Neuronal stem cell (in vitro differentiated cells): ENCODE measurements around the gene SLC39A11.

Experiments
- DNase-seq: peaks from one replicate; pipeline ENCODE4 v3.0.0-alpha.2; 2013; ENCODE audit warnings: low spot score
- H2AFZ ChIP-seq: one replicate; pipeline ENCODE4 v1.6.1; 2013; ENCODE audit warnings: mild to moderate bottlenecking, low read length, inconsistent platforms
- H2AK5ac ChIP-seq: 2 replicates; pipeline ENCODE4 v1.6.1; 2013; ENCODE audit warnings: low read depth, mild to moderate bottlenecking, inconsistent platforms, low read length, moderate library complexity, mixed read lengths
- H2BK120ac ChIP-seq: 2 replicates; pipeline ENCODE4 v1.6.1; 2013; ENCODE audit warnings: low read depth, mild to moderate bottlenecking, inconsistent platforms, low read length, moderate library complexity, mixed read lengths
- H2BK12ac ChIP-seq: one replicate; pipeline ENCODE4 v1.6.1; 2013; ENCODE audit warnings: low read length, inconsistent platforms
- H2BK15ac ChIP-seq: 2 replicates; pipeline ENCODE4 v1.6.1; 2013; ENCODE audit warnings: mild to moderate bottlenecking, low read length, inconsistent platforms, mixed read lengths
- H2BK5ac ChIP-seq: one replicate; pipeline ENCODE4 v1.6.1; 2013; ENCODE audit warnings: inconsistent platforms, mild to moderate bottlenecking, low read length, moderate library complexity
- H3K14ac ChIP-seq: one replicate; pipeline ENCODE4 v1.6.1; 2013; ENCODE audit warnings: low read length, inconsistent platforms
- H3K18ac ChIP-seq: 2 replicates; pipeline ENCODE4 v1.6.1; 2013; ENCODE audit warnings: low read length, inconsistent platforms
- H3K23ac ChIP-seq: 2 replicates; pipeline ENCODE4 v1.6.1; 2013; ENCODE audit warnings: low read depth, mild to moderate bottlenecking, mixed read lengths, low read length, inconsistent platforms; ENCODE audit not compliant: poor library complexity
- H3K27ac ChIP-seq: replicated peaks from 3 replicates; pipeline ENCODE4 v1.5.1; 2013; ENCODE audit warnings: low read length, inconsistent platforms
- H3K27me3 ChIP-seq, 3 experiments: 2 replicates each; pipeline ENCODE4 v1.6.1; 2013; ENCODE audit warnings: low read length in 3 of 3, mild to moderate bottlenecking in 2 of 3, inconsistent platforms in 1 of 3, low read depth in 1 of 3, mixed read lengths in 1 of 3, moderate library complexity in 1 of 3; ENCODE audit not compliant: control insufficient read depth in 3 of 3, insufficient read depth in 3 of 3
- H3K36me3 ChIP-seq, 2 donors: replicated peaks in 1 of 2; 2 replicates each; pipeline ENCODE4 v1.6.1; 2013; ENCODE audit warnings: low read length in 2 of 2; ENCODE audit not compliant: control insufficient read depth in 2 of 2, insufficient read depth in 2 of 2
- H3K4ac ChIP-seq: 2 replicates; pipeline ENCODE4 v1.6.1; 2013; ENCODE audit warnings: inconsistent platforms, mild to moderate bottlenecking, low read length, moderate library complexity
- H3K4me1 ChIP-seq, 2 donors: 1 replicate in 1 of 2; 2 replicates in 1 of 2; pipeline ENCODE4 v1.6.1; 2013; ENCODE audit warnings: low read length in 2 of 2, low read depth in 1 of 2; ENCODE audit not compliant: control insufficient read depth in 2 of 2, insufficient read depth in 1 of 2
- H3K4me2 ChIP-seq: one replicate; pipeline ENCODE4 v1.6.1; 2013; ENCODE audit warnings: mild to moderate bottlenecking, low read length, inconsistent platforms; ENCODE audit not compliant: insufficient read depth, poor library complexity, severe bottlenecking
- H3K4me3 ChIP-seq, 2 donors: 2 replicates each; pipeline ENCODE4 v1.5.1; 2013; ENCODE audit warnings: low read length in 2 of 2, mild to moderate bottlenecking in 2 of 2, inconsistent platforms in 1 of 2, moderate library complexity in 1 of 2
- H3K79me1 ChIP-seq: one replicate; pipeline ENCODE4 v1.6.1; 2013; ENCODE audit warnings: low read depth, mild to moderate bottlenecking, inconsistent platforms, low read length, moderate library complexity
- H3K9ac ChIP-seq: one replicate; pipeline ENCODE4 v1.6.1; 2013; ENCODE audit warnings: mild to moderate bottlenecking, low read depth, low read length, inconsistent platforms; ENCODE audit not compliant: poor library complexity
- H3K9me3 ChIP-seq, 2 donors: replicated peaks in 1 of 2; 2 replicates each; pipeline versions ENCODE3 to v1.6.1; 2013; ENCODE audit warnings: low read length in 2 of 2, mild to moderate bottlenecking in 2 of 2, inconsistent platforms in 1 of 2, low read depth in 1 of 2, mixed read lengths in 1 of 2, moderate library complexity in 1 of 2; ENCODE audit not compliant: control insufficient read depth in 2 of 2, insufficient read depth in 1 of 2
- H4K8ac ChIP-seq: one replicate; pipeline ENCODE4 v1.6.1; 2013; ENCODE audit warnings: low read depth, mild to moderate bottlenecking, inconsistent platforms, low read length, moderate library complexity
- H4K91ac ChIP-seq: one replicate; pipeline ENCODE4 v1.6.1; 2013; ENCODE audit warnings: low read length, low read depth, mild to moderate bottlenecking, inconsistent platforms; ENCODE audit not compliant: poor library complexity
- WGBS, 2 donors: extraction: QIAGEN DNeasy Blood & Tissue Kit; methylation state at CpG; one replicate each; pipeline ENCODE4 v1.1.7; 2013; ENCODE audit warnings: missing lambda C conversion rate in 2 of 2, mixed read lengths in 1 of 2; ENCODE audit not compliant: insufficient read length in 2 of 2, insufficient replicate concordance in 1 of 2; ENCODE audit errors: extremely low coverage in 2 of 2; 5-methylcytosine and 5-hydroxymethylcytosine counted together

SLC39A11 gene

DNA sequence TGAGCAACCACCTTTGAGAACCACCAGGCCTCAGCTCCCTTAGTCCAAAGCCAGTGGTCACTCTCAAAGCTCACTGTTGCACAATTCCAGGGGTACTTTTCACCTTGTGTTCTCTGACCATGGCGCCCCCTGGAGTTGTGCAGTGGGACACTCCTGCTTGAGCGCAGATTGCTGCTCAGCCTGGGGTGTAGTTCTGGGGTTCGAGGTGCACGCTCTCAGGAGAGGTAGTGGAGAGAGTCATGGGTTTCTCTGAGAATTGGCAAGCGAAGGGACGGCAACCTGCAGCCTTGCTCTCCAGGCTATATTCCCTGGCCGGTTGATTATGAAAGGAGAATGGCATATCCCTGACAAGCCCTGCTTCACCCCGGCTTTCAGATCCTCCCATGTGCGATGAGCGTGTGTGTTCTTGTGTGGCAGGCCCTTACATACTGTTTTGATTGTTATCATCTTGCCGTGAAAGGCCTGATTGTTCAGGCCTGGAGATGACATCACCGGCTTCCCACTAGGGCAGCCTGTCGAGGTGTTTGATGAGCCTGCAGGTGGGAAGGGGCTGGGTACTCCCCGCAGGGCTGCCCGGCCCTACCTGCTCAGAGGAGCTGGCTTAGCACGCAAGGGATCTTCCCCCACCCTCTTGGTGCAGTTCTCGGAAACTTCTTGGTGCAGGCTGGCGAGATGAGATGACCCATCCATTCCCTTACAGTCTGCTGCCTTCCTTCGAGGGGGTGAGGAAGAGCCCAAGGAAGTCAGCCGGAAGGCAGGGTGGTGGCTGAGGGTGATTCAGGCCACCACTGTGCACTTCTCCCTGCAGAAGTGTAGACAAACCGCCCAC is 431.2 kb downstream of the SLC39A11 start:
- Histone ChIP-seq H3K9me3 (no peaks in the 10 kb centered on the region), H3K4ac (no peak overlapping the region), H2BK5ac (no peak overlapping the region), H4K91ac (no peak overlapping the region), H2AFZ (no peak overlapping the region), H2AK5ac (no peak overlapping the region), H3K27ac (no peak overlapping the region), H2BK12ac (no peak overlapping the region), H2BK15ac (no peak overlapping the region), H3K18ac (peak overlapping the region; percentile 79), H2BK120ac (peak overlapping the region; percentile 10), H3K9ac (peak overlapping the region; percentile 36), H4K8ac (no peak overlapping the region), H3K4me2 (no peak overlapping the region), H3K27me3 (peaks cover 0 to 5% (median 0%) of the 10 kb centered on the region in 3 experiments), H3K23ac (no peak overlapping the region), H3K14ac (no peak overlapping the region), H3K79me1 (no peaks in the 10 kb centered on the region), H3K4me1 (peaks cover 7 to 13% of the 10 kb centered on the region in 2 donors), H3K36me3 (no peaks in the 10 kb centered on the region), H3K4me3 (no peak overlapping the region)
- no peak for DNase-seq
- no CpG with 5 or more reads among the region's 21 CpGs for WGBS, 2 donors

- H2BK5ac ChIP-seq = no peak overlapping the region
- no peak overlapping the region for H3K4ac ChIP-seq
- H3K9ac ChIP-seq = no peak overlapping the region
- no peak overlapping the region for H3K4me3 ChIP-seq
- H3K4me2 ChIP-seq = no peak overlapping the region
- no peak overlapping the region for H4K91ac ChIP-seq
- no peak overlapping the region for H3K14ac ChIP-seq
- H2BK15ac ChIP-seq = no peak overlapping the region
- peaks cover 5 to 13% of the 10 kb centered on the region in 2 donors for H3K4me1 ChIP-seq
- no peaks in the 10 kb centered on the region for H3K27me3 ChIP-seq
- no peak overlapping the region for H2AK5ac ChIP-seq
- no peak overlapping the region for H2BK120ac ChIP-seq
- no peaks in the 10 kb centered on the region for H3K9me3 ChIP-seq
- H3K36me3 ChIP-seq = no peaks in the 10 kb centered on the region
- H3K27ac ChIP-seq = no peak overlapping the region
- no peaks in the 10 kb centered on the region for H3K79me1 ChIP-seq
- no peak overlapping the region for H2BK12ac ChIP-seq
- H3K23ac ChIP-seq = no peak overlapping the region
- DNase-seq = no peak
- no peak overlapping the region for H3K18ac ChIP-seq
- whole genome bisulfite sequencing, 2 donors = no CpG with 5 or more reads among the region's 20 CpGs
- H4K8ac ChIP-seq = no peak overlapping the region
- no peak overlapping the region for H2AFZ ChIP-seq
Observed at GRCh38 chr17:72660274-72661115, 432.0 kb downstream of the SLC39A11 start.

GRCh38 chr17:72659811-72660210 is 432.7 kb downstream of the SLC39A11 start:
- Histone ChIP-seq H3K4me3 (no peak overlapping the region), H3K4me2 (no peak overlapping the region), H2BK5ac (no peak overlapping the region), H2BK15ac (no peak overlapping the region), H3K27me3 (no peaks in the 10 kb centered on the region), H2BK120ac (no peak overlapping the region), H3K4ac (no peak overlapping the region), H3K4me1 (peaks cover 5 to 13% of the 10 kb centered on the region in 2 donors), H3K27ac (no peak overlapping the region), H4K8ac (no peak overlapping the region), H2AFZ (no peak overlapping the region), H3K79me1 (no peaks in the 10 kb centered on the region), H3K9ac (no peak overlapping the region), H3K14ac (no peak overlapping the region), H3K36me3 (no peaks in the 10 kb centered on the region), H3K23ac (no peak overlapping the region), H3K18ac (no peak overlapping the region), H3K9me3 (no peaks in the 10 kb centered on the region), H4K91ac (no peak overlapping the region), H2AK5ac (no peak overlapping the region), H2BK12ac (no peak overlapping the region)
- WGBS, 2 donors = no CpG with 5 or more reads among the region's 4 CpGs
- DNase-seq = no peak

DNA sequence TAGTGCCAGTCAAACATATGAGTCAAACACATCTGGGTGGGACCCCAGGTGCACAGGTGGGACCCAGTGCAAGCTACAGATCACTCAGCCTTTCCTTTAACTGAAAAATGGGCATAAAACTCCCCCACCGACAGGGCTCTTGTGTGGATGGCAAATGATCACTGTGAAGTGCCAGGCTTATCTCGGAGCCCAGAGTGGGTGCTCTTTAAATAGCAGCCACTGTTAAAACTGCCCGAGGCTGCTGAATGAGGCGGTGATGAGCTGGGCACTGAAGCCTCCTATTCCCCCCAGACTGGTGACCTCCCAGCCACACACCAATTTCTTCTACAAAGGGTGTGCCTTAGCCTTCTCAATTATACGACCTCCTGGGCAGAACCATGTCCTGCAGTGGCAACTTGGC is 433.8 kb downstream of the SLC39A11 start:
- H3K9me3 ChIP-seq = no peaks in the 10 kb centered on the region

More for the DNA sequence above, 433.8 kb downstream of the SLC39A11 start:
- Histone ChIP-seq H3K23ac (no peak overlapping the region), H3K18ac (no peak overlapping the region), H3K27me3 (peaks cover 0 to 3% (median 0%) of the 10 kb centered on the region in 3 experiments), H2BK5ac (no peak overlapping the region), H3K4me1 (peaks cover 5 to 13% of the 10 kb centered on the region in 2 donors), H3K4me2 (no peak overlapping the region), H2BK120ac (no peak overlapping the region), H3K14ac (no peak overlapping the region), H3K36me3 (no peaks in the 10 kb centered on the region), H2AFZ (no peak overlapping the region), H2BK12ac (no peak overlapping the region), H2AK5ac (no peak overlapping the region), H4K8ac (no peak overlapping the region), H3K27ac (no peak overlapping the region), H3K4me3 (no peak overlapping the region), H2BK15ac (no peak overlapping the region), H4K91ac (no peak overlapping the region), H3K9ac (no peak overlapping the region), H3K4ac (no peak overlapping the region), H3K79me1 (no peaks in the 10 kb centered on the region)
- DNase-seq = no peak
- no CpG with 5 or more reads among the region's 5 CpGs for WGBS, 2 donors
